ENCODE data around the gene QSER1.
"Not testable (repeated sequence)": the region's sequence is repeated elsewhere in the genome, so short reads cannot be mapped to it uniquely, and the experiment has no call there.

The QSER1 gene

DNA sequence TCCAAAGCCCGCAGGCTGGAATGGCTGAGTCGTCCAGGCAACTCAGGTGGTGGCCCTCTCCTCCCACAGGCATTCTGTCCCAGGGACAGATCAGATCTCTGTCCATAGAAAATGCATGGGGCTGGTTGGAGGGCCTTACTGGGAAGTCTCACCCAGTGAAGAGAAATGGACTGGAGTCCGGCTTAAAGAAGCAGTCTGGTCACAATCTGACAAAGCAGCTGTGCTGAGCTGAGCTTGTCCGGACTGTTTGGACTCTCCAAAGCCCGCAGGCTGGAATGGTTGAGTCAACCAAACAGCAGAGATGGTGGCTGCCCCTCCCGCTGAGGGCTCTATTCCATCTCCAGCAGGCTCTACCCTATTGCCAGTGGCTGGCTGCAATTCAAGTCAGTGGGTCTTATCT lies 108.7 kb downstream of the QSER1 start:
- no peak for DNase-seq (ENCODE audit: low read depth)

DNA sequence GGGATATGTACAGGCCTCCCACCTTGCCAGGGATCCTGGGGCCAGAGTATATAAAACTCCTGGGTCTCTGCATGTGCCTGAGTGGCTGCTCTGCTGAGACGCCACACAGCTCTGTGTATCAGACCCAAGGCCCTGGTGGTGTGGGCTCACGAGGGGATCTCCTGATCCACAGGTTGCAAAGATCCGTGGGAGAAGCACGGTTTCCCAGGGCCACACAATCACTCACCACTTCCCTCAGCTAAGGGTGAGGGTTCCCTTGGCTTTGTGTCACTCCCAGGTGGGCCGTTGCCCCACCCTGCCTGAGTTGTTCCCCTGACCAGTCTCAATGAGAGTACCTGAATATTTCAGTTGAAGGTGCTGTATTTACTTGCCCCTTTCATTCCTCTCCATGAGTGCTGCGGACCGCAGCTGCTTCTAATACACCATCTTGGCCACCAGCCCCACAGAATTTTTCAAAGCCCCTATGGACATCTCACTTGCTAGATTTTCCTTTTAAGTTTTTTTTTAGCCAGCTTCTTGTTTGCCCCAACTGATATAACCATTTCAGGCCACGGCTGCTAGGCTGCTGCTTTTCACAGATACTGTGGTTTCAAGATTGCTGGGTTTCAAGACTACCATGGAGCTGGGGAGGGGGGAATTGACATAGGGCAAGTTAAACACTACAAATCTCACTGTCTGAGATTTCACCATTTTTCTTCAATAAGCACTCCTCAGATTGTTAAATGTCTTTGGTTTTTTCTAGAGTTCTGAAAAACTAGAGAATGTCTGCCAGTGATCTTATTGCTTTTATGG lies 109.3 kb downstream of the QSER1 start:
- DNase-seq (ENCODE audit: low read depth), result no peak

DNA sequence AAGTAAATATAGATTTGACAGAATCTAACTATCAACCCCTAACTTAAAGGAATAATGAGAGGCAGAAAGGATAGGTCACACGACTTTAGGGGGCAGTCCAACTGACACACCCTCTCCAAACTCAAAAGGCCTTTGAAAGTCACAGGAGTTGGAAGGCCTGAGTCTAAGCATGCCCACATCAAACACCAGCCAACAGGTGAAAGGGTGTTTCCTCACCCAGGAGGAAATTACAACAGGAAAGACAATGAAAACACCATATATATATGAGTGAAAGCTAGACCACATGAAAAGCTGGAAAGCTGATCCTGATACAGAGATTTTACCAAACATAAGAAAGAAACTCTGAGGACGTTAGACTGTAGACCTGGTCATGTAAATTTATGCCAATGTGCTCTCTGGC lies 112.6 kb downstream of the QSER1 start:
- DNase-seq (ENCODE audit: low read depth), result no peak

DNA sequence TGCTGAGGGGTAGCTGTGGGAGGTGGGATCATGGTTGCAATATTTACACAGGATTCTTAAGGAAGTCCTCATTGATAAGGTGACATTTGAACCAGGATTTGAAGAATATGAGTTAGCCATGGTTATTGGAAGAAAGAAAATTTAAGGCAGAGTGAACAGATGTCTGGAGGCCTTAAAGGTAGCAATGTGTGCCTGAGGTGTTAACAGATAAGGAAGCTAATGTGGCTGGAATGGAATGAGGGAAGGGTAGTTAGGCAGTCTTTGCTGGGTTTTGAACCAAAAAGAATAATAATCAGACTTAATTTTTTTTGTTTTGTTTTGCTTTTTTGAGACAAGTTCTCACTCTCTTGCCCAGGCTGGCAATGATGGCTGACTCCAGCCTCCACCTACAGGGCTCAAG lies 113.4 kb downstream of the QSER1 start:
- DNase-seq (ENCODE audit: low read depth), result no peak

DNA sequence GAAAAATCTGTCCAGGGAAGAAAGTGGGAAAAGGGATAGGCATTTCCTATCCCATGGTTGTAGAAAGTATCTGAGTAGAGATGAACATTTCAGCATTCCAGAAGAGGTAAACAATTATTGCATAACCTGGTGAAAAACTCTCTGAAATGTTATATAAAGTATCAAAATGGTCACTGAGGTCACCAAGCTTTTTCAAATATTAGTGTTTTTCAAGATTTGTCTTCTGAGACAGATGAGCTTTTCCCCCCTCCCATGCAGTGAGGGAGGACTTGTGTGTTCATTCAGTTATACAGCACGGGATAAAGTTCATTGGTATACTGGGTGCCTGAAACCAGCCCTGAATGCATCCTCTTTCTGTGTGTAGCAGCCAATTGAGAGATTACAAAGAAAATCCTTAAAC lies 121.1 kb downstream of the QSER1 start:
- DNase-seq (ENCODE audit: low read depth), result no peak

DNA sequence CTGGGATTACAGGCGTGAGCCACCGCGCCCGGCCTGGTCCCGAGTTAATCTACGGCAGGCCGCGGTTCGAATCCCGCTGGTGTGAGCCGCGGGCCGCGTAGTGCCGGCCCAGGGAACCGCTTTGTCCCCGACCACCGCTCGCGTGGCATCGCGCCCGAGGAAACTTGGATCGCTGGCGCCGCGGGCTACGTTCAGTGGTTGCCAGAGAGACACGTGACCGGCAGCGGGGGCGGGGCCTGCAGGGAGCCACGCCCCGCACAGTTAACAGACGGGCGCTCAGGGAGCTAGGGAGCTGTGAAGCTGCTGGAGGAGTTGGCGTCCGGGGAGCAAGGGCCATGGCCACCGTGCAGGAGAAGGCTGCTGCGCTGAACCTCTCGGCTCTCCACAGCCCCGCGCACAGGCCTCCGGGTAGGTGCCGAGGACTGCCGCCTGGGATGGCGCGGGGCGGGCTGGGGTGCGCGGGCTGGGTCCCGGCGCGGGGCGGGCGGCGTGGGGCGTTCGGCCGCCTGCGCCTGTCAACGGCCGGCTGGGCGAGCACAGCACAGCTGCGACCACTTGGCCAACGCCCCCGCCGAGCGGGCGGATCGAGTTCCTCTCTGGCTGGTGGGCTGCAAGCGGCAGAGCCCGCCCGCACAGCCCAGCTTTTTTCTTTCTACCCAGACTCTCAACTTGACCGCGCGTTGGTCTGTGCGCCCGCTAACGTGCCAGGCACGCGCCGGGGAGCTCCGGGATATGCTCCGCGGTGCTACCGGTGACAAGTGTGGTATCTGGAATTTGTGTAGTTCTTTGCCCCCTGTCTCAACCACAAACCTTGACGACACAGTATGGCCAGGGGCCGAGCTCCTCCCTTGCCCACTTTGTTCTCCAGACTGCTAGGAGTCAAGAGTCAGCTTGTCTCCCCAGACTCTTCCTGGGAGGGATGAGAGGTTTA lies 123.3 kb downstream of the QSER1 start, which contains the start of gene DEPDC7:
TSS of gene DEPDC7 (plus strand) at position 258 of the 931 bp plus-strand sequence. CDS start at position 336, 78 bp downstream.
- peak; percentile 80 for DNase-seq (ENCODE audit: low read depth)

DNA sequence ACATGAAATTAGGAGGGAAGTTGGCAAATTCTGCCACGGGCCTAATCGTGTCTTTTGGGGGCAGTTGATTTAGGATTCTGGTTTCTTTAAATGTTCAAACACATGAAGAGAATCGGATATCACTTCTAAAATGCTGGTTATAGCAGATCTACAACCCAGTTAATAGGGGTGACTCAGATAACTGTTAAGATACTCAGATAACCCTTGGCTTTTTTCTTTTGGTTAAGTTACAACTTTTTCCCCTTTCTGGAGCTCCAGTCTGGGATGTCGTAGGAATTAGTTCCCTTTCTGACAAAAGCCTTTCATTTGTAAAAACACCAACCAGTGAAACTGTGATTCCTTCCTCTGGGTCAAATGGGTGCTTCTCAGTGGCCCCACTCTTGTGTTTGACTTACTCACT lies 124.0 kb downstream of the QSER1 start:
- no peak for DNase-seq (ENCODE audit: low read depth)

DNA sequence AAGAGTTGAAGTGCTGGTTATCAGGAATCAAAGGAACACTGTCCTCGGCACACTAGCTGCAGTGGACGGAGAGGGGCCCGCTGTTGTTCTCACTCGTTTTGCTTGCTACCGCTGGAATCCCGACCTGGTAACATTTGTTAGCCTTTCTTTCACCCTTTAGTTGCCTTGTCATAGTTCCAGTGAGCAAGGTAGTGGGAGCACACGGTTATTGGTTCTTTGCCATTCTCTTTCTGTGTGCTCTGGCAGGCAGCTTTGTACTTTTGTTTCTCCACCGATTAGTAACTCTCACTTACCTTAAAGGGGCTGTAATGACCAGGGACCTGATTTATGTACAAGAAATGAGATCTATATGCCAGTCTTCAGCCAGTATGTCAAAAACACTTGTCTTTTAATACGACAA lies 124.9 kb downstream of the QSER1 start:
- no peak for DNase-seq (ENCODE audit: low read depth)

DNA sequence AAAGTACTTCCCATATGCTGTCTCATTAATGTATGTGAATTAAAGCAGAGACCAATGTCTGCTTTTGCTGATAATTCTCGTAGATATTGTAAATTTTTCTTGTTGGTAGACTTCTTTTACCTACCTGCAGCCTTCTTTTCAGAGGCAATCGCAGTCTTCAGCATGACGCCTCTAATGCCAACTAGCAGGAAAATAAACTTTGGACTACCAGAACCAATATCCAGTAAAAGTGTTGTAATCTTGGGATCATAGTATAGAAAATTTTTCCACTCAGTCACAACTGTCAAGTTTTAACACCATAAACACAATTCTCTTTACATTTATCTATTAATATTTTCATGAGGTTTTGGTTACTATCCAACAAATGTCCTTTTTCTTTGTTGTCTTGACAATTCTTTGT lies 125.4 kb downstream of the QSER1 start:
- DNase-seq (ENCODE audit: low read depth), result no peak

DNA sequence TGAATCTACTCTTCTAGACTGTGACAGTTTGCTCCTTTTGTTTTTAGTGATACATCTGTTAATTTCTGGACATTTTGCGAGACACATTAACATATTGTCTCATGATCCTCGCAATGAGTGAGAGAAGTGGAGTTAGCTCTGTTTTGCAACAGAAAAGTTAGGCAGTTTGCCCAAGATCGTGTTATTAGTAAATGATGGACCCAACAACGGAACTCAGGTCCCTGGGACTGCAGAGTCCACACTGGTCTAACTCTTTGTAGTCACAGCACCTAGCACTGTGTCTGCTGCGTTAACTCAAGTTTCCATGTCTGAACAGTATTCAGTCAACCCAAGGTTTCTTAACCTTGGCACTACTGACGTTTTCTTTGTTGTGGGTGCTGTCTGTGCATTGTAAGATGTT lies 126.2 kb downstream of the QSER1 start:
- DNase-seq (ENCODE audit: low read depth), result no peak

DNA sequence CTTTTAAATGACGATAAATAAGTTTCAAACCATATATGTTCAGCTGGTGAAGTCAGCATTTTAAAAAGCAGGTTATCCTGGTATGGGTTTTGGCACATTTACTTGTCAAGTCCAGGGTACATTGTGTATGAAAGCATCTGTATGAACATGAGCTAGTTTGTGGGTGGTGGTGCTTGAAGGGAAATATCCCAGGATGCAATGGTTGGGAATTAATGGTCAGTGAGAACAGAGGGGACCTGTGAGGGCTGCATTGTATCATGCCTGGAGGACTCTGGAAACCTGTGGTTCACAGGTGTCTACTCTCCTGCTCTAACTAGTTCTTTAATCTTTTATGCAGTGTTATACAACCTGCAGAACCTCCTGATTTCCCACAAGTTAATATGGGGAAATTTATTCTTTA lies 128.9 kb downstream of the QSER1 start:
- no peak for DNase-seq (ENCODE audit: low read depth)

DNA sequence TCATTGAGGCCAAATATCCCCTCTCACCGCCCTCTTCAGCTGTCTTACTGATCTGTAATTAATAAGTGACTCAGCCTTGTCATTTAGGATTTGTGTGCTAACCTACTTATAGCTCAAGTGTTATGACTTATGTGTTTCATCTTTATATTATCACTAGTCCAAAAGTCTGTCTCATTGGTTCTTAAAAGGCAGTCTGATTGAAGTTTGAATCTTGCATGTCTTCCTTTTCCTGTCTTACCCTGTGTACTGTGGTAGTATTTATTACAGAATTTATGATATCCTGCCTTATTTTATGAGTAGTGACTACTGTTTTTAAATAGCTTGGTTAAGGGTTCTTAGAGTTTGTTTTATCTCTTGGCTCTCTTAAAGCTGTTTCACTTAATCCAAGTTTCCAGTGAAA lies 129.3 kb downstream of the QSER1 start:
- no peak for DNase-seq (ENCODE audit: low read depth)

DNA sequence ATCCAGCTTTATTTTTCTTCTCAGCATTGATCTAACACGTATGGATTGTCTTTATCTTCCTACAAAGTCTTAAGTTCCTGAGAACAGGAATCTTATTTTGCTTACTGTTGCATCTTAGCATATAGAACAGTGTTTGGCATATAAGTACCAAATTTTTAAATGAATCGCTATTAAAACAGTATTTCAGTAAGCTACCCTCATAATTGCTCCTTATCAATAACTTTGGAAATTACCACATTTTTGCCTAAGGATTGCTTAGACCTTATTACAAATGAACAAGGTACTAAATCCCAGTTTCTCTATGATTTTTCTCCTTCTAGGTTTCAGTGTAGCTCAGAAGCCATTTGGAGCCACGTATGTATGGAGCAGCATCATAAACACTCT lies 132.7 kb downstream of the QSER1 start:
- no peak for DNase-seq (ENCODE audit: low read depth)

DNA sequence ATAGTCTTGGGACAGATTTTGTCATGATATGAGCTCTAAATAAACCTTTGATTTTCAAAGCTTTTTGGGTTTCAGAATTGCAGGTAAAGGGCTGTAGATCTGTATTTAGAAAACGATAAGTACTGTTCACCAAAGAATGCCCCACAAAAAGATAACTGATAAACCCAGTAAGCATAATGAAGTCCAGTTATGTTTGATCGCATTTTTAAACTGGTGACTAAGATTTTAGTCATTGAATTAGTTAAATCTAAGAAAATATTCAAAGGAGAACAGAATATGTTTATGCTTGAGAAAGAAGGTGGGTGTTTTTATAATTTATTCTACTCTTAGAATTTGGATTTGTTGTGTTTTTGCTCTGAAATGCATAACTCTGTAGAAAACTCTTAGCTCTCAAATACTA lies 134.6 kb downstream of the QSER1 start:
- DNase-seq (ENCODE audit: low read depth), result no peak

DNA sequence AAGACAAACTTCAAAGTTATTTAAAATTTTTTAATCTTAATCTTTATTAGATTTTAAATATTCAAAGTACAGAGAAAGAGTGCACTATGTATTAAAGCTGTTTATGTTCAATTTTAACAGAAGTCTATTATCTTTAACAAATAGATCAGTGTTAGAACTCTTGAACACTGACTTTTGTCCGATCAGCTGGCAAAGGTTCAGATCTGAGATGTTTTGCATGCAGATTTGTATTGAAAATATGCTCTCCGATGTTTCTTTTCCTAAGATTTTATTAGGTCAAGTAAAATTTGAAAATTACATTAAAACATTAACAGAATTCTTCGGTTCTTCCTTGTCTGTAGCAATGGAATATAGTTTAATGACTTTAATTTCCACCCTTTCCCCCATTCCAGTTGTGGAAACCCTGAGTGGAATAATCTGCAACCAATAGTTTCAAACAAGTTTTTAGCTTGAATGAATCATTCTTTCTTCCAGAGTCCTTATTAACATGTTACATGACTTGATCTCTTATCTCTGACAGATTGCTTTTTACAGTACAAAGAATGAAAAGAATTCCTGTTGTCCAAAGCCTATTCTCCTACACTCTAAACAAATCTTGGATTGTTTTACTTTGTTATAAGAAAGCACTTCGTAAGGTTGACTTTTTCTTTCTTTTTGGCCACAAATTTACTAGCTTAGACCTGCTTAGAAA lies 135.4 kb downstream of the QSER1 start:
- no peak for DNase-seq (ENCODE audit: low read depth)

DNA sequence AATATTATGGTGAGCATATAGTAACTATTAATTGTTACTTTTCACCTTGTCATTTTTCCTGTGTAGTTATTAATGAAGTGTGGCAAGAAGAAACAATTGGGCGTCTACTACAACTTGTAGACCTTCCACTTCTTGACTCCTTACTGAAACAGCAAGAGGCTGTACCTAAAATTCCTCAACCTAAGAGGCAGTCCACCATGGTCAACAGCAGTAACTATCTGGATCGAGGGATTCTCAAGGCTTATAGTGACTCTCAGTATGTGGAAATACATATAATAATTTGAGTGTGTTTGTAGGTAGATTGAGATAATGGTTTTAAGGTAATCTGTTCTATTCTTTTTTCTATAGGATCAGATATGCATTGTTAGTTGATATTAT lies 135.9 kb downstream of the QSER1 start:
- DNase-seq (ENCODE audit: low read depth), result no peak

DNA sequence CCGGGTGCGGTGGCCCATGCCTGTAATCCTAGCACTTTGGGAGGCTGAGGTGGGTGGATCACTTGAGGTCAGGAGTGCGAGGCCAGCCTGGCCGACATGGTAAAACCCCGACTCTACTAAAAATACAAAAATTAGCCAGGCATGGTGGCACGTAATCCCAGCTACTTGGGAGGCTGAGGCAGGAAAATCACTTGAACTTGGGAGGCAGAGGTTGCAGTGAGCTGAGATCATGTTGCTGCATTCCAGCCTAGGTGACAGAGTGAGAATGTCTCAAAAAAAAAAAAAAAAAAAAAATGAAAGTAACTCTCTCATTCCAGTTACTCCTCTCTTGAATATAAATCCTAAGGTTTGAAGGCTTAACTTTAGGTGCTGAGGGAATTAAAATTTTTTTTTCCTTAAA lies 136.6 kb downstream of the QSER1 start:
- not testable (repeated sequence) for DNase-seq (ENCODE audit: low read depth)

Measured in activated T-cell treated with anti-CD3 and anti-CD28 coated beads for 48 hours (primary cell).